Raji (cell line): ENCODE data around the gene CFAP20DC.

Experiments used
- POLR2A ChIP-seq: IDR thresholded peaks from 2 replicates; pipeline ENCODE4 v1.6.1; 2011; ENCODE audit warnings: low read depth, low read length, control low read depth; ENCODE audit not compliant: insufficient read depth

Gene CFAP20DC

DNA sequence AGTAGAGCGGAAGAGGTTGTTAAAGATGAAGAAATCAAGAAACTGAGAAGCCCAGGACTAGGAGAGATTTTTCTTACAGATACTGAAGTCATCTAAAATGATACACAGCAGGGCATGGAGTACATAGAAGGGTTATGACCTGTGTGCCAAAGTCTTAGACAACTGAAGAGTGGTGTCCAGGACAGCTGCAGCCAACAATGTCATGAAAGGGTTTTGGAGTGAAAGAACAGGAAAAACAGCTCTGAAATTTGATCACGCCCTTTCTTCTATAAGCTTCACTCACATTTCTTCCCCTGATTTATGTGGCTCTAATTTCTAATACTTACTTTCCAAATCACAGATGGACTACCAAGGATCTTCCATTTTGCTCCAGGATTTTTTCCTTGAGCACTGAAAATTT is 3.0 kb downstream of the CFAP20DC start:
- TF ChIP-seq POLR2A = no peak

GRCh38 chr3:59043391-59043790 is 6.4 kb downstream of the CFAP20DC start:
- no peak for TF ChIP-seq POLR2A

GRCh38 chr3:59040902-59041301 is 8.9 kb downstream of the CFAP20DC start:
- TF ChIP-seq POLR2A = no peak

GRCh38 chr3:59027607-59028006 is 22.2 kb downstream of the CFAP20DC start:
- TF ChIP-seq POLR2A = no peak

- no peak for TF ChIP-seq POLR2A
Measured at GRCh38 chr3:59023612-59024011, 26.2 kb downstream of the CFAP20DC start.

DNA sequence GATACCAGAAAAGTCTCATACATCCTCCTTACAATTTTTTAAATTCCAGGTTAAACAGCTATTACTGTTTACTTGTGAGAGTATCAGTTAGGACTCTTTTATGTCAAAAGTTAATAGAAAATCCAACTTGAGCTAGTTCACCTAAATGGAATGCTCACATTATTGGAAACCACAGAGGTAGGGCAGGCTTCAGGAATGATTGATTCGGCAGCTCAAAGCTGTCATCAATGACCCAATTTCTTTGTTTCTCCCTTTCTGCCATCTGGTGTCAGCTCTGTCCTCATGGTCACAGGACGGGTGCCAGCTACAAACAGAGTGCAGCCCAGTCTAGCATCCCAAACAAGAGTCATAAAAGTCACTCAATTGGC is 32.2 kb downstream of the CFAP20DC start:
- no peak for TF ChIP-seq POLR2A

DNA sequence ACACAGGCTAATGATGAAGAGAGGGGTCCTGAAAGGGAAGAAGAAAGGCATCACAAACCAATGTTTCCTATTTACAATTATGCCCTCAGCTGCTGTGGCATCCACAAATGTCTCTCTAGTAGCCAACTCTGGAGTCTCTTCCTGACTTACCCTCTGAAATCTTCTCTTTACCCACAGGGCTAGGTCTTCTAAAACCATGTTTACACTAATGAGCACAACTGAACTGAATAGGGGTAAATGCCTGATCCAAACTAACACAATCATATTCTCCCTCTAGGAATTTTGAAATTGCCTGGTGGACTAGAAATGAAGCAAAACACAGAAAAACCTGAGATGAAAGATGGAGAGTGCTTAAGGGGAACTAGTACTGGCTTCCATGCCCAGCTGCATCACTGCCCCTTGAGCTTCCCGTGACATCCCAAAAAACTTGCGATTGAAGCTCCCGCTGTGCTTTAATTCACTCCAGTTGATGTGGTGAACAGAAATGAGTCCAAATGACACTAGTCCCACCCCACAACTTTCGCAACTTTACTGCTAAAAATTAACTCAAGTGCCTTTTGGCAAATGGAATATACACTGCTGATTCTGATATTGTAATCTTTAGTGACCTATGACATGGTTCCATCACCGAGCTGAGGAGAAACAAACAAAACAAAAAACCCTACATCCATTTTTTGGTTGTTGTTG is 32.8 kb downstream of the CFAP20DC start:
- no peak for TF ChIP-seq POLR2A

- TF ChIP-seq POLR2A = no peak
Measured at GRCh38 chr3:59013611-59014010, 36.2 kb downstream of the CFAP20DC start.

GRCh38 chr3:59006634-59007517 is 42.9 kb downstream of the CFAP20DC start:
- no peak for TF ChIP-seq POLR2A

- no peak for TF ChIP-seq POLR2A
Measured at GRCh38 chr3:59001675-59002074, 48.1 kb downstream of the CFAP20DC start.

GRCh38 chr3:58999774-59000160 is 50.1 kb downstream of the CFAP20DC start:
- no peak for TF ChIP-seq POLR2A

GRCh38 chr3:58999134-58999773 is 50.6 kb downstream of the CFAP20DC start:
- no peak for TF ChIP-seq POLR2A

GRCh38 chr3:58998476-58999117 is 51.2 kb downstream of the CFAP20DC start:
- TF ChIP-seq POLR2A = no peak

DNA sequence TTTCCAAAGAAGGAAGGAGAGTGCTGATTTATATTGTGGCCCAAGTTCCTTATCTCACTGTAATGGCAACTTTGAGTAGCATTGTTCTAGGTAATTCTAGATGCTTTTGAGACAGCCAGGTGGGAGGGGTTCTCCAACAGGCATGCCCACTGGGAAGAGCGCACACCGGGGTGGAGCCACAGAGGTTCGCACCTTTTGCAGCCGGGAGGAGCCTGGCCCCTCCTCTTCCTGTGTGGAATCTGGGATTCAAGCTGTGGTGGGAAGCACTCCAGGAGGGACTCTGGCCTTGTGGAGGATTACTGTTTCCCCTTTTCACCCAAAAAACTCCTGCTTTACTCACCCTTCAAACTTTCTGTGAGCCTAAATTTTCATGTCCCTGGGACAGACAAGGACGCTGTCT is 53.1 kb downstream of the CFAP20DC start:
- TF ChIP-seq POLR2A = no peak

GRCh38 chr3:58994746-58995330 is 55.0 kb downstream of the CFAP20DC start:
- TF ChIP-seq POLR2A = no peak
